H54 (cell line): ENCODE measurements around the gene PLCB1.

ENCODE experiments used
- DNase-seq: peaks from one replicate; pipeline ENCODE4 v3.0.0; 2011; ENCODE audit warnings: low spot score, mixed read lengths; ENCODE audit not compliant: insufficient read length
- FAIRE-seq: peaks from 3 replicates; lab custom pipeline; 2011; peaks lifted over from hg19 to GRCh38; lab: Jason Lieb, UNC
- POLR2A ChIP-seq: IDR thresholded peaks from 2 replicates; pipeline ENCODE4 v1.6.1; 2011; ENCODE audit warnings: low read depth, mild to moderate bottlenecking, low read length

Gene PLCB1

DNA sequence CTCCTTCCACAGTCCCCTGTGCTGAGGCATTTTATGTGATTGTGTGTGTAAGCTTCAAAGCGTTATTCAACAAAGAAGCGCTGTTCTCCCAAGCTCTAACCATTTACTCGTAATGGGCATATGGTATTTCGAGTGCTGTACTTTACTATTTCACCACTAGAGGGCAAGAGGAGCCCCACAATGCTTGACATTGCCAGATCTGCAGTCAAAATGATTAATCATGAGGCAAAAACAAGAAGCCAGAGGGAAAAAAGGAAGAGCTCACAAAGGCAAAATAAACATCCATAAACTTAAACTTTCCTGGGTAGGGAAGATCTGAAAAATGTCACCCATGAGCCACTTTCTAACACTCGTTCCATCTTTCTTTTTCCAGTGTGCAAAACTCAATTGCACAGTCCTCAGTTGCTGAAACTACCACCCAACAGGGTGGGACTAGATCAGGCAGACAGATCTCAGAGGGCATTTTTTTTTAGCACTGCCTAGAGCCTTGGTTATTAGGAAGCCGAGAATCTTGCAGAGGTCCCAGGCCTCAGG lies 721.8 kb downstream of the PLCB1 start:
- FAIRE-seq (peak; percentile 92), DNase-seq (peak; percentile 23)
- no peak for TF ChIP-seq POLR2A

DNA sequence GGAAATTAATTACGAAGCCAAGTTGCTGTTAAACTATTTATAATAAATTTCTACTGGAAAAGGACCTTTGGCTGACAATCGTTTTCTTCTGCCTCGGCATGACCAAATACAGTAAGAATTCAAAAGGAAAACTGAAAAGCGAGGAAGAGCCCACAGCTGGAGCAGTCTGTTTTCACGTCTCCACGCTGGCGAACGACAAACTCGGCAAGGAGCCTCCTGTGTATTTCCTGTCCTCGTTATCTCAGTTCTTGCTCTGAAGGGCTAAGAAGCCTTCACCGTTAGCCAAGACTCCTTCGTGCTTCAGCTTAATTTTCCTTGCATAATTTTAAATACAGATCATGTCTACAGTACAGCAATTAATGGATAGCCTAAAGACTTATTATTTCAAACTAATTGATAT lies 722.5 kb downstream of the PLCB1 start:
- DNase-seq (no peak), FAIRE-seq (peak; percentile 36)
- no peak for TF ChIP-seq POLR2A

DNA sequence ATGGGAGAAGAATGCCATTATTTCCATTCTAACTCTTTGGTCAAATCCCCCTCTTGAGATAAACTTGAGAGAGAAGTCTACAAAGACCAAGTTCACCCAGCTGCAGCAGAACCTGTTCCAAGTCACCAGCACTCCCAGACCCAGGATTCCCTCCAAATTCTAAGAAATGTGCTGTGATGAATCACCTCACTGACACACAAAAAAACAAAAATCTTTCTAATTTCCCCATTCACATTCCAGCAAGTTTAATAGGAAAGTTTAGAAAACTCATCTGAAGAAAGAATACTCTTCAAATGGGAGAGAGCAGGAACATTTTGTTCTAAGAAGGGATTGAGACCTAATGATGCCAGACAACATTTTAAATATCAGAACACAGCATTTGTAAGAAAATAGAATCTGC lies 723.2 kb downstream of the PLCB1 start:
- no peak for FAIRE-seq
- DNase-seq, result no peak
- no peak for TF ChIP-seq POLR2A

DNA sequence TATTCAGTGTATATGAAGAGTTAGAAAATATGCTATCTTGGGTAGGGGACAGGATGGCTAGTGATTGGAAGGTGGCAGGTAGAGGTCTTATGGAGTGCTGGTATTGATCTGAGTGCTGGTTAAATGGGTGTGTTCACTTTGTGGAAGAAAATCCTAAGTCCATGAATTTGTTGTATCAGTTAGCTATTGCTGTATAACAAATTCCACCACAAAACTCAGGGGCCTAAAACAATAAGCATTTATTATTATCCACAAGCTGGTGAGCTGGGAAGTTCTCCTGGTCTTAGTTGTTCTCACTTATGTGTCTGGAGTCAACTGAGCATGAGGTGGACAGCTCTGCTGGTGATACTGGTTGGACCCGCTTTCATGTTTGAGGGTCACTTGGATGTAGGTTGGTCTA lies 724.6 kb downstream of the PLCB1 start:
- FAIRE-seq, result no peak
- no peak for TF ChIP-seq POLR2A
- no peak for DNase-seq

DNA sequence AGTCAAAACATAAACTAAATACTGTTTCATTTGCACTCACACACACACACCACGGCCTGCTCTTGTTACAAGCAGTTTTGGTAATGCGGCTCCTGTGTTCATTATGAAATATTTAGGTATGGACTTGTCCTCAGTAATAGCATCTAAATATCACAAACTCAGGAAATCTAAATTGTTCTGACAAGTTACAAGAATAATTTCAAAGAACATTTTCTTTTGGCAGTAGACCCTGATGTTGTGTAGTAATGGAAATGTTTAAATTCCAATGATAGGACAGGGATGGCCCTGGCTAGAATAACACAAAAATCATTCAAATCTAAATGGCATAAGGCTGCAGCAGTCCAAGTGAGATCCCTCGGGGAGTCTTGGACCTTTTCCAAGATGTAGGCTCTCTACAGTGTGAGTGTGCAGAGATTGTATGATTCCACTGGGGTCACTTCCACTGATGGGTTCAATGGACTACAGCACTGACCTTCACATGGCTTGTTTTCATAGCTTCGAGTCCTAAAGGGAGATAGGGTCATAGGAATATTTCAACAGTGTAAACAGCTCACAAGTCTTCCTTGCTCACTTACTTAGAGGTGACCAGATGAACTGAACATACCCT lies 726.2 kb downstream of the PLCB1 start:
- TF ChIP-seq POLR2A, result no peak
- DNase-seq, result no peak

DNA sequence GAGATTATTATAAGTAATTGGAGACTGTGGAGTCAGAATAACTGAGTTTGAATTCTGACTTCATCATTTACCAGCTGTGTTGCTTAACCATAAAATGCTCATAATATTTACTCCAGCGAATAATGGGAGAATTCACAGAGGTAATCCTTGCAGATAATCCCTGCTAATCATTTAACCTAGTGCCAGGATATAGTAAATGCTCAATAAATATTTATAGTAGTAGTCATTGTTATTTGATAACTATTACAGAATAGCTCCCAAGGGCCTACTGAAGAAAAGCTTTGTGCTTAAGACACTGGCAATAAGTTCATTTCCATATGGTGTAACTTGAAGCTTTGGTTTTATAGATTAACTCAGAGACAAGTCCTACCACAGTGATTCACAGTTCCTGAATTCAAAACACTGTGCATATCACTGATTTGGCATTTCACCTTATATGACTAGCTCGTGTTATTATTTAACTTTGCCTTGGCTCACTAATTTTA lies 728.0 kb downstream of the PLCB1 start:
- peak; percentile 23 for DNase-seq
- peak; percentile 95 for FAIRE-seq
- TF ChIP-seq POLR2A, result no peak

More for the DNA sequence above, 726.2 kb downstream of the PLCB1 start:
- no peak for FAIRE-seq

DNA sequence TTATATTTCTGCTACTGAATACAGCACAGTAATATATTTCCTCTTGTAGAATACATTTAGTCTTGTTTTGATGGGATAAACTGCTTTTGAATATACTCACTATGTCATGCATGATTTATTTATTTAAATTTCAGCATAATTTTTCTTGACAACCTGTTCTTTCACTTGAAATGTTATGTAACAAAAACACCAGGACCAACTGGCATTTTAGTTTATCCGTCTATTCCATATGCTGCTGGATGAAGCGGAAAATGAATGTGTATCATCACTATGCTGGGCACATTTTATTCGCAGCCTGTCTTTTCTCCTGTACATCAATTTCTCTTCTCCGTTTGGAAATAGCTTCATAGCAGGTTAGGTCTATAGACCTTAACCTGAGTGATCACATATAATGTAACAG lies 730.0 kb downstream of the PLCB1 start:
- TF ChIP-seq POLR2A, result no peak
- FAIRE-seq (peak; percentile 48), DNase-seq (no peak)

DNA sequence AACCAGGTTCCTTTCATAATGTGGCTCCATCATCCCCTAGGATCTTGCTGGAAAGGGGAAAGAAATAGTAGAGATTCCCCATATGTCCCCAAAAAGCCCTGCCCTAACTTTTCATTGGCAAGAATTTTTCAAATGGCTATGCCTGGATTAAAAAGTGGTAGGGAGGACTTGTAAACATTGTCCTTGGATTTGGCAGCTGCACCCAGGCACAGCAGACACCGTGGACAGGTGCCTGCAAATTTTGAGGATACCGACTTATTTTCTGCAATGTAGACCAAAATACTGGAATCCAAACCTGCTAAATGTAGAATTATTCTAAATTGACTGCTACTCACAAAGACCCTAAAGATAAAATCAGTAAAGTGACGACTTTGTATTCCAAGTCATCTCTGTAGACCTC lies 733.6 kb downstream of the PLCB1 start:
- DNase-seq (no peak), FAIRE-seq (no peak)
- no peak for TF ChIP-seq POLR2A

DNA sequence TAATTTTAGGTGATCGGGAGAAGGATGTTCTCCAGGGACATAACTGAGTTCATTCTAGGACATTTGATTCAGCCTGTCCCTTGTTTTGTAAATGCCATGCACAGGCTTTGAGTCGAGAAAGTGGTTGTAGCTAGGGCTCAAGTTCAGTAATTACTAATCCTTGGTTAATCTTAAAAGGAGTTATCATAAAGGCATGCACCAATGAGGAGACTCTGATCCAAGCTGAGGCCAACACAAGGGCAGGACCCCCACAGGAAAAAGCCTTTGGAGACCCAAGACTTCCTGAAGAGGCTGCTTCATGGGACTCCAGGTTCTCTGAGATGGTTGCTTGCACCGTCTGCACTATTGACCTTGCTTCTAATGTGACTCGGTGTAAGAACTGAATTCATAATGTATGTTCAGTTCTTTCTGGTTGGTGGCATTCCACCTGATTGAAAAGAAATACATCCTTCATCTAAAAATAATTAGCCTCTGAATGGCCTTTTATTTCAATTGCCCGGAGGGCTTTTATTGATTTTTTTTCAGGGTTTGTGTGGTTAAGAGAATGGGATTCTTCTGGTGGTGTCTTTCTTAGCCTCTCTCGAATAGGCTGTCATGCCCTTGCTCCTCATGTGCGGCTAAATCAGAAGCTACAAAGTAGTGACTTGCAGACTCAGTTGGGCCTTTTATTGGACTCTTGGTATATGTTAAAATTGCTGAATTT lies 735.1 kb downstream of the PLCB1 start:
- FAIRE-seq (no peak), DNase-seq (no peak)
- TF ChIP-seq POLR2A, result no peak

DNA sequence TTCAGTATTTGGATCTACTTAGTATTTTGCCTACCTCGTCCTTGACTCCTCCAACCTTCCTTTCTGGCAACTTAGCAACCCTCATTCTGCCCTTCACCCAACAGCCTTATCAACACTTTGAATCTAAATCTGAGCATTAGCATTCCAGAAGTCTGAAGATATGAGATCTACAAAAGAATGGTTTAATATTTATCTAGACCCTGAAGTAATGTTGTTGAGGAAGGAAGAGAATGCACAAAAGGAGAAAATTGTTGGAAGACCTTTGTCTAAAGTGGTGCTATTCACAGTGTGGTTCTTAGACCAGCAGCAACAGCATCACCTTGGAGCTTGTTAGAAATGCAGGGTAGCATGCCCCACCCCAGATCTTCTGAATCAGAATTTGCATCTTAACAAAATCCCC lies 738.6 kb downstream of the PLCB1 start:
- FAIRE-seq (no peak), DNase-seq (no peak)
- TF ChIP-seq POLR2A, result no peak

DNA sequence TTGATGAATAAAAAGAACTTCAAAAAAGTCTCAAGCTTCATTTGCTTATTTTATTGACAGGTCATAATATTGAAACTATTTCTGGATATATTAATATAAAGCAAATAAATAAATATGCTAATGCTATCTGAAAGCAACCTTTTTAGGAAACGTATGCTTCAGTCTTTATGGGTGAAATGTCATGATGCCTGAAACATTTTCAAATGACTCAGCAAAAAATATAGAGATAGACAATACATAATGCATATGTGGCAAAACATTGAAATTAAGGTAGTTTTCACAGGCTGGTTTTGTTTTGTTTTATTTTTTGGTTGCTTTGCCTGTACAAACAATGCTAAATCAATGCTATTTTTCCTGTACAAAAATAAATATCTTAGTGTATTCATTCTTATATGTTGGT lies 742.4 kb downstream of the PLCB1 start:
- no peak for TF ChIP-seq POLR2A
- DNase-seq, result no peak
- no peak for FAIRE-seq

DNA sequence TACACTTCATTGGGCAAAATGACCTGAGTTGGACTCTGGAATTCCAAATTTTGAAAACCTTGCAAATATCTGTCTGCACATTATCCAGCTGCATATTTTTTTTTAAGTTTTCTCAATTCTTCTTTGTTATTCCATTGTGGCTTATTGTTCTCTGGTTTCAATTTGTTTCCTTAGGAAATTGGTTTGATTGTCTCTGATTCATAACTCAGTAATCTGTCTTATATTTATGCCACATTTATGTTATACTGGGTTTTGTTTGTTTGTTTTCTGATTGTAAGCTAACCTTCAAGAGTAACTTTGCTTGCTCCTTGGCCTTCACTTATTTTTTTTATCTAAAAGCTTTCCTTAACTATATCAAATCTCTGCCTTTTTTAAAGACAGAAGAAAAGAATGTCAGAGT lies 743.5 kb downstream of the PLCB1 start:
- DNase-seq (no peak), FAIRE-seq (no peak)
- TF ChIP-seq POLR2A, result no peak

DNA sequence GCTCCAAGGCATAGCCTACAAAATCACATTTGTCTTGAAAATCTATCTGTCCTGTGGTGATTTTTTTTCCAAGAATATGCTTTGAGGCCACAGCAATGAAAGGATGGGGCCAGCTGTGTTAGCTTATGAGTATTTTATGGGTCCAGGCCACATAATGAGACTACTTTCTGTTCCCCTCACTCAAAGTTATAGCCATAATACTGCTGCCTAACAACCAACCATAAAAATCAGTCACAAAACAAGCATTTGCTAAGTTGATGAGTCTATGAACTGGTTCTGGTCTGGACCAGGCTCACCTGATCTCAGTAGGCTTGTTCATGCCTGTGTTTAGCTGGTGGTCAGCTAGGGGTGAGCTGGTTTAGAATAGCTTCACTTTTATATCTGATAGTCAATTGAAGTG lies 744.3 kb downstream of the PLCB1 start:
- DNase-seq (no peak), FAIRE-seq (peak; percentile 48)
- TF ChIP-seq POLR2A, result no peak

DNA sequence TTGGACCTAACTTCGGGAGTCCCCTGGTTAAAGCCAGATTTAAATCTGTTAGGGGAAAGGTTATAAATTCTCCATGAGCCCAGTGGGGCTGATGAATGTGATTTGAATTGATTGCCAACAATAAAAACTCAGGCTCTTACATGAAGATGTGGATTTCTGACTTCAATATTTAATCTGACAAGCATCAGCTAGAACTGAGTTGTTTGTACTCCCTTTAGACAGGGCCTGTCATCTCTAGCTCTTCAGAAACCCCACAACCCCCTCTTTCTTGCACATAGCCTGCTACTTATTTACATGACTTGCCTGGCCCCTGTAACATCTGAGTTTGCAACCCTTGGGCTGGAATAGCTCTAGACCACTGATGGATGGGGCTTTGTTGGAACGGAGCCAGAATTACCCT lies 745.2 kb downstream of the PLCB1 start:
- FAIRE-seq (no peak), DNase-seq (no peak)
- no peak for TF ChIP-seq POLR2A

DNA sequence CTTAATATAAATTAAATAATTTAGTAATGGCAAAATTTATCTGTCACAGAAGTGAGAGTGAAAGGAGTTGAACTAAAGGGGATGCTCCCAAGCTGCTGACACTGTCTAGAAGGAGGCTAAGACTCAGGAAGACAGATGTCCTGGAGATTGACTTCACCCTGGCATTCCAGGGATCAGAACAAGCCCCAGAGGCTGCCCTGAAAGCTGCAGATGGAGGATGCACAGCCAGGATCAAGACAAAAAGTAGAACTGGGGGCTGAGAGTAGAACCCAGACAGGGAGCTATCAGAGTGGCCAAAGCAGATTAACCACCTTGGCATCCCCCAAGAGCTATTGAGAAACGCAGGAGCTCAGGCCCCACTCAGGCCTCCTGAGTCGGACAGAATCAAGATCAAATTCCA lies 747.6 kb downstream of the PLCB1 start:
- FAIRE-seq (no peak), DNase-seq (no peak)
- TF ChIP-seq POLR2A, result no peak
